Activated T-cell treated with anti-CD3 and anti-CD28 coated beads, Interleukin-2, amount 50 U/mL, for 4 hours (primary cell): Measurements from ENCODE around the gene SUPT5H. TPM values are rescaled to one million over a fixed set of nuclear protein-coding genes. Genes with fewer than 3 reads are reported as not detected.
A peak's percentile ranks its signal among the peaks of the same experiment; 100 is the strongest.

Source experiments
- ATAC-seq, 2 donors: fragments of 200-7000 bp; cut with Tn5 transposase; one replicate each; pipeline ENCODE4 v1.10.0; 2021
- DNase-seq: peaks from one replicate; pipeline ENCODE4 v3.0.0-alpha.2; 2020
- H3K27me3 Mint-ChIP-seq: one replicate; pipeline ENCODE4 v1.8.0; 2021; ENCODE audit warnings: low read depth, mixed read lengths
- H3K36me3 Mint-ChIP-seq: one replicate; pipeline ENCODE4 v1.8.0; 2022; ENCODE audit warnings: mixed read lengths; ENCODE audit not compliant: insufficient read depth
- H3K4me1 Mint-ChIP-seq: one replicate; pipeline ENCODE4 v1.8.0; 2021; ENCODE audit warnings: low read depth, mixed read lengths
- H3K4me3 Mint-ChIP-seq: one replicate; pipeline ENCODE4 v1.8.0; 2021; ENCODE audit warnings: mild to moderate bottlenecking, moderate library complexity, mixed read lengths
- H3K9me3 Mint-ChIP-seq: one replicate; pipeline ENCODE4 v1.8.0; 2021; ENCODE audit warnings: mixed read lengths
- total RNA-seq, 3 donors: library from RNA; stranded (reverse); gene quantifications; one replicate each; pipeline ENCODE4 v1.2.1, GENCODE V29; 2021

The SUPT5H gene
- 100 to 1,000 TPM; 193 to 201 (median 197) TPM for total RNA-seq

- peak; percentile 94 to 95 for ATAC-seq
- Mint-ChIP-seq H3K36me3 (peaks cover 23% of the 10 kb centered on the region), H3K27me3 (no peaks in the 10 kb centered on the region), H3K9me3 (no peaks in the 10 kb centered on the region), H3K4me1 (peaks cover 51% of the 10 kb centered on the region), H3K4me3 (peak within 1 kb of the TSS; percentile 98)
- DNase-seq: peak; percentile 97
Measured at GRCh38 chr19:39445196-39446111, at the start of gene SUPT5H. Gene SUPT5H, plus strand, starts transcription at chr19:39445582. Its CDS starts 309 bp downstream, at chr19:39445891.

- peak overlapping the region; percentile 64 for H3K4me3 Mint-ChIP-seq
- H3K4me1 Mint-ChIP-seq: peaks cover 63% of the 10 kb centered on the region
- no peaks in the 10 kb centered on the region for H3K9me3 Mint-ChIP-seq
- H3K27me3 Mint-ChIP-seq: no peaks in the 10 kb centered on the region
- H3K36me3 Mint-ChIP-seq: peaks cover 18% of the 10 kb centered on the region
- peak; percentile 55 to 56 for ATAC-seq
- DNase-seq: peak; percentile 96
Measured at GRCh38 chr19:39397360-39398296, 47.8 kb upstream of the SUPT5H start.

- H3K36me3 Mint-ChIP-seq: peaks cover 16% of the 10 kb centered on the region
- DNase-seq (peak; percentile 50), ATAC-seq (peak; percentile 10)
- peak overlapping the region; percentile 64 for H3K4me3 Mint-ChIP-seq
- no peaks in the 10 kb centered on the region for H3K27me3 Mint-ChIP-seq
- peaks cover 62% of the 10 kb centered on the region for H3K4me1 Mint-ChIP-seq
- no peaks in the 10 kb centered on the region for H3K9me3 Mint-ChIP-seq
Measured at GRCh38 chr19:39398297-39398864, 47.0 kb upstream of the SUPT5H start.

GRCh38 chr19:39399668-39400050, 45.7 kb upstream of the SUPT5H start:
- Mint-ChIP-seq H3K4me3 (peak overlapping the region; percentile 38), H3K4me1 (peaks cover 62% of the 10 kb centered on the region), H3K9me3 (no peaks in the 10 kb centered on the region), H3K27me3 (no peaks in the 10 kb centered on the region), H3K36me3 (peaks cover 10% of the 10 kb centered on the region)
- ATAC-seq (no peak), DNase-seq (no peak)

GRCh38 chr19:39400061-39400460, 45.3 kb upstream of the SUPT5H start:
- peaks cover 8% of the 10 kb centered on the region for H3K36me3 Mint-ChIP-seq
- H3K4me3 Mint-ChIP-seq: peak overlapping the region; percentile 38
- DNase-seq (no peak), ATAC-seq (no peak)
- H3K27me3 Mint-ChIP-seq: no peaks in the 10 kb centered on the region
- H3K9me3 Mint-ChIP-seq: no peaks in the 10 kb centered on the region
- H3K4me1 Mint-ChIP-seq: peaks cover 66% of the 10 kb centered on the region

GRCh38 chr19:39401070-39401548, 44.3 kb upstream of the SUPT5H start:
- Mint-ChIP-seq H3K27me3 (no peaks in the 10 kb centered on the region), H3K36me3 (peaks cover 2% of the 10 kb centered on the region), H3K4me1 (peaks cover 73% of the 10 kb centered on the region), H3K9me3 (no peaks in the 10 kb centered on the region), H3K4me3 (peak overlapping the region; percentile 83)
- peak in 1 of 2 donors; percentile 0 for ATAC-seq
- DNase-seq: no peak

GRCh38 chr19:39401549-39402345, 43.6 kb upstream of the SUPT5H start:
- peak; percentile 74 for DNase-seq
- H3K4me3 Mint-ChIP-seq: peak overlapping the region; percentile 83
- peaks cover 2% of the 10 kb centered on the region for H3K36me3 Mint-ChIP-seq
- no peaks in the 10 kb centered on the region for H3K27me3 Mint-ChIP-seq
- no peaks in the 10 kb centered on the region for H3K9me3 Mint-ChIP-seq
- peaks cover 76% of the 10 kb centered on the region for H3K4me1 Mint-ChIP-seq
- ATAC-seq: peak; percentile 56 to 66

GRCh38 chr19:39402346-39403300, 42.8 kb upstream of the SUPT5H start:
- ATAC-seq (peak; percentile 3), DNase-seq (peak; percentile 77)
- no peaks in the 10 kb centered on the region for H3K9me3 Mint-ChIP-seq
- H3K4me3 Mint-ChIP-seq: peak overlapping the region; percentile 83
- peaks cover 72% of the 10 kb centered on the region for H3K4me1 Mint-ChIP-seq
- H3K36me3 Mint-ChIP-seq: peaks cover 2% of the 10 kb centered on the region
- H3K27me3 Mint-ChIP-seq: no peaks in the 10 kb centered on the region

GRCh38 chr19:39403331-39404312, 41.8 kb upstream of the SUPT5H start:
- H3K9me3 Mint-ChIP-seq: no peaks in the 10 kb centered on the region
- peak; percentile 36 for ATAC-seq
- H3K4me1 Mint-ChIP-seq: peaks cover 68% of the 10 kb centered on the region
- DNase-seq: peak; percentile 93
- H3K36me3 Mint-ChIP-seq: peaks cover 10% of the 10 kb centered on the region
- H3K4me3 Mint-ChIP-seq: peak overlapping the region; percentile 83
- H3K27me3 Mint-ChIP-seq: no peaks in the 10 kb centered on the region

GRCh38 chr19:39405261-39405957, 40.0 kb upstream of the SUPT5H start:
- DNase-seq (no peak), ATAC-seq (no peak)
- Mint-ChIP-seq H3K4me3 (peak overlapping the region; percentile 83), H3K9me3 (no peaks in the 10 kb centered on the region), H3K27me3 (no peaks in the 10 kb centered on the region), H3K36me3 (peaks cover 11% of the 10 kb centered on the region), H3K4me1 (peaks cover 61% of the 10 kb centered on the region)

- H3K4me1 Mint-ChIP-seq: peaks cover 62% of the 10 kb centered on the region
- peak overlapping the region; percentile 83 for H3K4me3 Mint-ChIP-seq
- DNase-seq (peak; percentile 90), ATAC-seq (peak; percentile 3 to 4)
- peaks cover 11% of the 10 kb centered on the region for H3K36me3 Mint-ChIP-seq
- H3K27me3 Mint-ChIP-seq: no peaks in the 10 kb centered on the region
- no peaks in the 10 kb centered on the region for H3K9me3 Mint-ChIP-seq
Measured at GRCh38 chr19:39405958-39406655, 39.3 kb upstream of the SUPT5H start.
